Endothelial cell of umbilical vein (primary cell): Measurements from ENCODE around the gene SH3RF3. TPM values are rescaled to one million over a fixed set of nuclear protein-coding genes. Genes with fewer than 3 reads are reported as not detected.

Experiments
- BruUV-seq: library from RNA; stranded (reverse); fragments of 400-500 nt; replicated peaks from 2 replicates; lab custom pipeline; 2021; lab: Mats Ljungman, UMichigan
- CTCF ChIA-PET: fragments of 300-600, 350-600 bp; sonication (Branson Sonifier 250); formaldehyde crosslinking; loops from one replicate; lab custom pipeline; 2021; ENCODE audit warnings: antibody characterized with exemption, inconsistent platforms; lab: Charles Lee
- POLR2A ChIA-PET: fragments of 300-600, 350-600 bp; sonication (Branson Sonifier 250); formaldehyde crosslinking; loops from one replicate; lab custom pipeline; 2021; ENCODE audit warnings: antibody characterized with exemption, inconsistent platforms; lab: Charles Lee
- DNase-seq: peaks from one replicate; pipeline ENCODE4 v3.0.0-alpha.2; 2011; ENCODE audit warnings: low read depth, low spot score
- FAIRE-seq: peaks from 2 replicates; lab custom pipeline; 2011; peaks lifted over from hg19 to GRCh38; lab: Jason Lieb, UNC
- H2AFZ ChIP-seq: 2 replicates; pipeline ENCODE4 v1.6.0; 2012; ENCODE audit warnings: low read depth, low read length, control low read depth, inconsistent platforms
- H3K27ac ChIP-seq: 2 replicates; pipeline ENCODE4 v1.5.1; 2011; ENCODE audit warnings: low read depth, mild to moderate bottlenecking, control low read depth, low read length, moderate library complexity; ENCODE audit not compliant: insufficient read depth
- H3K27me3 ChIP-seq, 2 experiments: 2 replicates each; pipeline versions ENCODE4 v1.6.0 to v1.6.1; 2011; ENCODE audit warnings: low read length in 2 of 2, mixed read lengths in 1 of 2; ENCODE audit not compliant: control insufficient read depth in 2 of 2, insufficient read depth in 2 of 2
- H3K36me3 ChIP-seq, 2 experiments: 2 replicates in 1 of 2; 3 replicates in 1 of 2; pipeline ENCODE4 v1.5.1; 2011; ENCODE audit warnings: low read length in 2 of 2, mild to moderate bottlenecking in 1 of 2, moderate library complexity in 1 of 2; ENCODE audit not compliant: control insufficient read depth in 2 of 2, insufficient read depth in 2 of 2; ENCODE audit errors: extremely low read depth in 1 of 2
- H3K4me1 ChIP-seq: 3 replicates; pipeline ENCODE4 v1.5.1; 2011; ENCODE audit warnings: mild to moderate bottlenecking, low read length; ENCODE audit not compliant: control insufficient read depth, insufficient read depth; ENCODE audit errors: extremely low read depth
- H3K4me2 ChIP-seq: 2 replicates; pipeline ENCODE4 v1.6.1; 2011; ENCODE audit warnings: low read length, control low read depth, mixed read lengths; ENCODE audit not compliant: insufficient read depth
- H3K4me3 ChIP-seq, 3 experiments: fragments of 200-600 bp in 1 of 3; sonication (generic), shearing (Covaris generic) in 1 of 3; replicated peaks in 1 of 3; 2 replicates each; pipeline ENCODE4 v1.5.1; 2011 to 2016; ENCODE audit warnings: control low read depth in 3 of 3, low read length in 3 of 3, mild to moderate bottlenecking in 2 of 3, inconsistent platforms in 1 of 3, low read depth in 1 of 3, moderate library complexity in 1 of 3; ENCODE audit not compliant: insufficient read depth in 1 of 3
- H3K79me2 ChIP-seq: 2 replicates; pipeline ENCODE4 v1.6.0; 2012; ENCODE audit warnings: low read length, inconsistent platforms; ENCODE audit not compliant: control insufficient read depth, insufficient read depth
- H3K9ac ChIP-seq: replicated peaks from 2 replicates; pipeline ENCODE3; 2011; ENCODE audit warnings: low read length, control low read depth; ENCODE audit not compliant: insufficient read depth; ENCODE audit errors: extremely low read depth
- H3K9me1 ChIP-seq: replicated peaks from 3 replicates; pipeline ENCODE4 v1.6.0; 2011; ENCODE audit warnings: mild to moderate bottlenecking, low read length; ENCODE audit not compliant: control insufficient read depth, insufficient read depth; ENCODE audit errors: extremely low read depth
- H3K9me3 ChIP-seq: replicated peaks from 2 replicates; pipeline ENCODE4 v1.5.1; 2012; ENCODE audit warnings: low read length, inconsistent platforms; ENCODE audit not compliant: control insufficient read depth, insufficient read depth
- H4K20me1 ChIP-seq: replicated peaks from 2 replicates; pipeline ENCODE3; 2011; ENCODE audit warnings: mild to moderate bottlenecking, low read length; ENCODE audit not compliant: control insufficient read depth, insufficient read depth; ENCODE audit errors: extremely low read depth
- CTCF ChIP-seq, 2 donors: IDR thresholded peaks; 1 replicate in 1 of 2; 2 replicates in 1 of 2; pipeline ENCODE4 v1.5.1; 2011; ENCODE audit warnings: low read length in 2 of 2, mild to moderate bottlenecking in 2 of 2, moderate library complexity in 2 of 2, control low read depth in 1 of 2, inconsistent platforms in 1 of 2, low read depth in 1 of 2; ENCODE audit not compliant: insufficient read depth in 1 of 2; ENCODE audit errors: extremely low read depth in 1 of 2
- EZH2 ChIP-seq: IDR thresholded peaks from 2 replicates; pipeline ENCODE4 v1.6.1; 2012; ENCODE audit warnings: borderline replicate concordance, low read depth, mild to moderate bottlenecking, moderate library complexity, low read length, inconsistent platforms; ENCODE audit not compliant: severe bottlenecking
- FOS ChIP-seq: IDR thresholded peaks from 2 replicates; pipeline ENCODE4 v1.6.1; 2011; ENCODE audit warnings: mild to moderate bottlenecking, low read length, moderate library complexity, borderline replicate concordance; ENCODE audit not compliant: insufficient read depth
- GATA2 ChIP-seq: IDR thresholded peaks from 2 replicates; pipeline ENCODE4 v1.7.0; 2011; ENCODE audit warnings: low read depth, mild to moderate bottlenecking, moderate library complexity, mixed read lengths, low read length; ENCODE audit not compliant: insufficient read length, insufficient read depth
- JUN ChIP-seq: IDR thresholded peaks from 2 replicates; pipeline ENCODE4 v1.6.1; 2011; ENCODE audit warnings: borderline replicate concordance, low read depth; ENCODE audit not compliant: insufficient read length, insufficient read depth
- MAX ChIP-seq: IDR thresholded peaks from 2 replicates; pipeline ENCODE4 v1.6.1; 2011; ENCODE audit not compliant: insufficient read depth, insufficient read length
- MYC ChIP-seq: IDR thresholded peaks from one replicate; pipeline ENCODE4 v1.6.1; 2011; ENCODE audit warnings: mild to moderate bottlenecking, low read depth, low read length
- POLR2A ChIP-seq: IDR thresholded peaks from 2 replicates; pipeline ENCODE4 v1.6.1; 2012; ENCODE audit warnings: low read depth, mild to moderate bottlenecking, control low read depth, low read length
- POLR2AphosphoS5 ChIP-seq: IDR thresholded peaks from 2 replicates; pipeline ENCODE4 v1.6.1; 2012; ENCODE audit warnings: low read depth, mild to moderate bottlenecking, control low read depth, low read length, moderate library complexity; ENCODE audit not compliant: insufficient read depth
- dilution Hi-C: fragments of 300-500 bp; cut with MboI; formaldehyde crosslinking; loops from one replicate; pipeline ENCODE4 v1.15.0; 2019; ENCODE audit warnings: low sequenced_read_pairs; ENCODE audit not compliant: extremely low pct_ligation_motif_present
- intact Hi-C: fragments of 100-400 bp; cut with micrococcal nuclease; formaldehyde crosslinking; loops from one replicate; pipeline ENCODE4 v1.10.0; 2022
- polyA plus RNA-seq, 4 experiments: library from polyadenylated mRNA; depleted of rRNA in 3 of 4; stranded (reverse) in 3 of 4; unstranded in 1 of 4; fragments of >200 nt; gene quantifications; 2 replicates each; pipeline versions ENCODE4 v1.2.1 to v1.2.3, GENCODE V29; 2011 to 2012; ENCODE audit warnings: missing spikeins in 1 of 4
- total RNA-seq: library from RNA; stranded (reverse); gene quantifications from 2 replicates; pipeline ENCODE4 v1.2.3, GENCODE V29; 2021

SH3RF3 gene
- total and polyA plus RNA-seq, 2 donors (not counting 3 experiments of a cell fraction or from before 2014, with no cell fraction given), result 3.8 to 14.7 TPM

- Histone ChIP-seq H3K27me3 (no peaks in the 10 kb centered on the region), H3K4me2 (no peak overlapping the region), H3K9me3 (no peaks in the 10 kb centered on the region), H3K4me1 (peaks cover 11% of the 10 kb centered on the region), H3K79me2 (peaks cover 2% of the 10 kb centered on the region), H3K4me3 (no peak overlapping the region), H3K27ac (no peak overlapping the region), H4K20me1 (no peaks in the 10 kb centered on the region), H3K36me3 (no peaks in the 10 kb centered on the region), H3K9me1 (no peaks in the 10 kb centered on the region), H2AFZ (no peak overlapping the region), H3K9ac (no peak overlapping the region)
- ChIA-PET POLR2A (no interaction called here), CTCF (interaction anchor here (1.0 kb wide), 1 partner anchor 323 kb away, joined by 3 read pairs; no protein-coding TSS in a partner anchor)
- BruUV-seq, result no TSS peak
- no peak for TF ChIP-seq MYC
- no peak for TF ChIP-seq GATA2
- no peak for TF ChIP-seq POLR2A
- TF ChIP-seq JUN, result no peak
- no peak for TF ChIP-seq FOS
- no peak for TF ChIP-seq POLR2AphosphoS5
- intact Hi-C loops, result no loop called here
- dilution Hi-C loops, result no loop called here
- FAIRE-seq, result no peak
- DNase-seq, result no peak
Observed at GRCh38 chr2:109187711-109188495, 58.9 kb downstream of the SH3RF3 start.

- ChIA-PET CTCF (no interaction called here), POLR2A (interaction anchor here (0.7 kb wide), 1 partner anchor 38 kb away, joined by 3 read pairs; no protein-coding TSS in a partner anchor)
- TF ChIP-seq MAX (no peak), JUN (no peak), EZH2 (no peak), CTCF (IDR thresholded peaks at IDR 0.05; ENCODE audit: extremely low read depth in 1 of 2, insufficient read depth in 1 of 2, low read depth in 1 of 2, low read length in 2 of 2) (no peak), MYC (no peak), POLR2AphosphoS5 (no peak), POLR2A (no peak), FOS (no peak), GATA2 (no peak)
- Histone ChIP-seq H3K4me2 (no peak overlapping the region), H3K4me1 (peaks cover 11% of the 10 kb centered on the region), H3K36me3 (no peaks in the 10 kb centered on the region), H3K79me2 (peaks cover 2% of the 10 kb centered on the region), H3K27ac (no peak overlapping the region), H4K20me1 (no peaks in the 10 kb centered on the region), H3K9me1 (no peaks in the 10 kb centered on the region), H2AFZ (no peak overlapping the region), H3K4me3 (no peak overlapping the region), H3K9ac (no peak overlapping the region), H3K9me3 (no peaks in the 10 kb centered on the region), H3K27me3 (no peaks in the 10 kb centered on the region)
- FAIRE-seq (no peak), DNase-seq (no peak)
- BruUV-seq, result no TSS peak
- intact Hi-C loops (no loop called here), dilution Hi-C loops (no loop called here)
Observed at GRCh38 chr2:109188496-109188890, 59.5 kb downstream of the SH3RF3 start.
